ENCODE measurements around the gene KIRREL1.

KIRREL1 gene

DNA sequence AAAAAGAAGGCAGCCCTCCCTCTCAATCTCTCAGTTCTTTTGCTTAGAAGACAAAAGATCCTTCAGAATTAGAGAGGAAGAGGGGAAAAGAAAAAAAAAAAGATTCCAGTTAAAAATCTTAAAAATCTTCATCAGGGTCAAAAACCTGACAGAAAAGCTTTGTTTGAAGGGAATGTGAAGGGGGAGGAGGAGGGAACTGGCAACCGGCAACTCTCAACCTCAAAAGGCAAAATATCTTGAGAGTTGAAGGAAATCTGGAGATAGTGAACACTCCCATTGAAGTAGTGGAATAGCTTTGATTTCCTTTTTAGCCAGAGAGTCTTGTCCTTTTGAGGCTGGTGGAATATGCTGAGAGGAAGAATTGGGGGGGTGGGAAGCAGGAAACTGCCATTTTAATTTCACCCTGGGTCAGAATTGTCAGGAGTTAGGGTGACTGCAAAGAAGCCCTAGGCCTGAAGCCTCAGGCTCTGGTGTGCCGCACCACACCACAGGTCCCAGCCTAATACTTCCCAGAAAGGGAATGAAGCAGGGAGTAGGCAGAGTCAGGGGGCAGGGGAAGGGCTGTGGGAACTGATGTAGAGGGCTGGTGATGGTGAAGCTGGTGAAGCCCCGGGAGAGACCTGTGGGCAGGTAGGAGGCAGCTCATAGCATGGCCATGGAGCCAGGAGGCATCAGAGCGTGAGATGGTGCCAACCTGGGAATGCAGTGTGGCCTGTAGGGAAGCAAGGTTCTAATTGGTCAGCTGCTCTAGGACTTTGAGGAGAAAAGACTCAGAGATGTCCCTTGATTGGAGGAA is 24.6 kb downstream of the KIRREL1 start:
- TF ChIP-seq, protein P1, sequence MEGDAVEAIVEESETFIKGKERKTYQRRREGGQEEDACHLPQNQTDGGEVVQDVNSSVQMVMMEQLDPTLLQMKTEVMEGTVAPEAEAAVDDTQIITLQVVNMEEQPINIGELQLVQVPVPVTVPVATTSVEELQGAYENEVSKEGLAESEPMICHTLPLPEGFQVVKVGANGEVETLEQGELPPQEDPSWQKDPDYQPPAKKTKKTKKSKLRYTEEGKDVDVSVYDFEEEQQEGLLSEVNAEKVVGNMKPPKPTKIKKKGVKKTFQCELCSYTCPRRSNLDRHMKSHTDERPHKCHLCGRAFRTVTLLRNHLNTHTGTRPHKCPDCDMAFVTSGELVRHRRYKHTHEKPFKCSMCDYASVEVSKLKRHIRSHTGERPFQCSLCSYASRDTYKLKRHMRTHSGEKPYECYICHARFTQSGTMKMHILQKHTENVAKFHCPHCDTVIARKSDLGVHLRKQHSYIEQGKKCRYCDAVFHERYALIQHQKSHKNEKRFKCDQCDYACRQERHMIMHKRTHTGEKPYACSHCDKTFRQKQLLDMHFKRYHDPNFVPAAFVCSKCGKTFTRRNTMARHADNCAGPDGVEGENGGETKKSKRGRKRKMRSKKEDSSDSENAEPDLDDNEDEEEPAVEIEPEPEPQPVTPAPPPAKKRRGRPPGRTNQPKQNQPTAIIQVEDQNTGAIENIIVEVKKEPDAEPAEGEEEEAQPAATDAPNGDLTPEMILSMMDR (IDR thresholded peaks at IDR 0.05; ENCODE audit: insufficient read depth, low read length, missing control alignments), result no peak
- CTCF ChIA-PET, result interaction anchor here (1.1 to 11.7 kb wide), 6 partner anchors 8 to 79 kb away, joined by 3 to 155 read pairs (median 10); partner anchors contain the start of gene KIRREL1
- POLR2A ChIA-PET, result interaction anchor here (0.6 to 3.1 kb wide), 4 partner anchors 14 to 1837 kb away, joined by 3 to 10 read pairs (median 5); no protein-coding TSS in a partner anchor
- no peak overlapping the region for H3K4me3 ChIP-seq (ENCODE audit: low read depth, low read length)
- DNase-seq (ENCODE audit: low read depth, low spot score), result no peak

DNA sequence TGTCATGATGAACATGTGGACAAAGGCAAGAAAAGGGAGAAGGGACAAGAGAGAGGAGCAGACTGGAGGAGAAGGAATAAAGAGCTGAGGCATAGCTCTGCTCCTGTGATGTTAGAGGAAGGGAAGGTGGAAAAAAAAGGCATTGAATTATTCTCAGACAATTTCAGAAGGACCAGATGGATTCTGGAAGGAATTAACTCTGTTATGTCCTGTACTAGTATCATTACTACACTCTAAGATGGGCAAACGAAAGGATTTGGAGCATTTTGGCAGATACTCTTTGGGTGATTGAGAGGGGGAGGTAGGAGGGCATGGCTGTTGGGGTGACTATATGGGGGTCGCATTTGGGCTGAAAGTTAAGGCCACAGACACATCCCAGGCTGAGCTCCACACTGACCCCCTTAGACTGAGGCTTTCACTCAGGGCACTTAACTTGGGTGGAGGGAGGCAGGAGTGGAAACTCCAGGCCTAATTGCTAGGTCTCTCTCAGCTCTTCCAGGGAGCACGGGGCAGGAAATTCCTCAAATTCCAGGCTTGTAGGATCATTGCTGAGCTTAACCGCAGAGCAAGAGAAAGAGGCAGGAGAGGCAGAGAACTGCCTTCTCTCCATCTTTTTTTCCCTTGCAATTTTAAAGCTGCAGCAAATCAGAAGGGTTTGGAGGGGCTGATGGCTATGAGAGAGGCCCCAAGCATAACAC is 25.9 kb downstream of the KIRREL1 start:
- peak; percentile 86 for DNase-seq (ENCODE audit: low read depth, low spot score)
- H3K4me3 ChIP-seq (ENCODE audit: low read depth, low read length), result peak overlapping the region; percentile 41
- CTCF ChIA-PET, result interaction anchor here (1.9 to 11.7 kb wide), 9 partner anchors 8 to 102 kb away, joined by 6 to 155 read pairs (median 11); partner anchors contain the start of gene KIRREL1
- POLR2A ChIA-PET, result interaction anchor here (0.6 to 3.7 kb wide), 9 partner anchors 8 to 241 kb away, joined by 3 to 55 read pairs (median 7); no protein-coding TSS in a partner anchor
- TF ChIP-seq, protein P1 (IDR thresholded peaks at IDR 0.05; ENCODE audit: insufficient read depth, low read length, missing control alignments), result no peak

GRCh38 chr1:158020259-158020885 is 26.9 kb downstream of the KIRREL1 start:
- peak overlapping the region; percentile 41 for H3K4me3 ChIP-seq (ENCODE audit: low read depth, low read length)
- DNase-seq (ENCODE audit: low read depth, low spot score), result no peak
- ChIA-PET CTCF (interaction anchor here (0.9 to 11.7 kb wide), 14 partner anchors 10 to 101 kb away, joined by 3 to 155 read pairs (median 6); partner anchors contain the start of gene KIRREL1), POLR2A (interaction anchor here (0.7 to 3.7 kb wide), 7 partner anchors 9 to 51 kb away, joined by 3 to 55 read pairs (median 8); no protein-coding TSS in a partner anchor)
- TF ChIP-seq, protein P1 (IDR thresholded peaks at IDR 0.05; ENCODE audit: insufficient read depth, low read length, missing control alignments), result no peak

DNA sequence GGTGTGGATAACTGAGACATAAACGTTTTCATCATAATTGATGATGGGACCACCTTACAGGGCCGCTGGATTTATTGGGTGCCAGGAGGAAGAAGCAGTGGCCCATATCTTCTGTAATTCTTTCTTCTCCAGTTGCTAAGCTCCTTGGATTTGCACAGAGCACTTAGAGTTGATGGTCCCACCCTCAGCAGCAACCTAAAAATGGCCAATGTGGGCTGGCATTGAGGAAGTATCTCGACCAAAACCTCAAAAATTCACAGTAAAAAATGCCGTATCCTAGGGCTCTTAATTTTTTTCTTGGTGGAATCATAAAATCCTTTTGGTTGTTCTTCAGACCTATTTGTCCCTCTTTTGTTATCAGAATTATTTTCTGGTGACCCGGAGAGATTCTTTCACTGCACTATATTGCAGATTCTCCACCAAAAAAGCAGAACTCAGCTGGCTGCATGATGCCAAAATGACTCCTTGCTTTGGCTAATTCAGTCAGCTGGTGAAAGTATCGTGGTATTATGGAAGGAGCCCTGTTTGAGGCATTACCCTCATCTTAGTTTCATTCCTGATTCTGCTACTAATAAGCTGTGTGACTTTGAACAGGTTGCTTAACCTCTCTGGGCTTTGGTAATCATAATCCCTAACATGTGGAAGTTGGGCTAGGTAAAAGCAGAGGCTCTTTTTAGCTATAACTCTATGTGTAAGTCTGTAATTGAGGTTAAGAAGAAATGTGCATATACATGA is 27.6 kb downstream of the KIRREL1 start:
- peak overlapping the region; percentile 24 for H3K4me3 ChIP-seq (ENCODE audit: low read depth, low read length)
- ChIA-PET POLR2A (interaction anchor here (0.7 to 3.7 kb wide), 5 partner anchors 10 to 52 kb away, joined by 3 to 55 read pairs (median 7); no protein-coding TSS in a partner anchor), CTCF (interaction anchor here (0.8 to 11.7 kb wide), 13 partner anchors 10 to 100 kb away, joined by 3 to 155 read pairs (median 7); partner anchors contain the start of gene KIRREL1)
- no peak for DNase-seq (ENCODE audit: low read depth, low spot score)
- TF ChIP-seq, protein P1 (IDR thresholded peaks at IDR 0.05; ENCODE audit: insufficient read depth, low read length, missing control alignments), result no peak

GRCh38 chr1:158021721-158022120 is 28.3 kb downstream of the KIRREL1 start:
- CTCF ChIA-PET, result interaction anchor here (0.8 to 11.7 kb wide), 9 partner anchors 11 to 92 kb away, joined by 3 to 155 read pairs (median 6); partner anchors contain the start of gene KIRREL1
- DNase-seq (ENCODE audit: low read depth, low spot score), result no peak
- no peak overlapping the region for H3K4me3 ChIP-seq (ENCODE audit: low read depth, low read length)

More at GRCh38 chr1:158021721-158022120, 28.3 kb downstream of the KIRREL1 start:
- POLR2A ChIA-PET, result interaction anchor here (3.7 kb wide), 1 partner anchor 11 kb away, joined by 55 read pairs; no protein-coding TSS in a partner anchor
- TF ChIP-seq, protein P1 (IDR thresholded peaks at IDR 0.05; ENCODE audit: insufficient read depth, low read length, missing control alignments), result no peak
